Retina (tissue), 1 donor: ENCODE results near the gene NAALADL2.
"Not testable (repeated sequence)": the region's sequence is repeated elsewhere in the genome, so short reads cannot be mapped to it uniquely, and the experiment has no call there.

Experiments used
- DNase-seq: peaks from one replicate; pipeline ENCODE4 v3.0.0-alpha.2; 2016

The NAALADL2 gene

GRCh38 chr3:175149675-175150074, 290.5 kb downstream of the NAALADL2 start:
- no peak for DNase-seq

GRCh38 chr3:175150812-175151401, 291.8 kb downstream of the NAALADL2 start:
- DNase-seq: no peak

DNA sequence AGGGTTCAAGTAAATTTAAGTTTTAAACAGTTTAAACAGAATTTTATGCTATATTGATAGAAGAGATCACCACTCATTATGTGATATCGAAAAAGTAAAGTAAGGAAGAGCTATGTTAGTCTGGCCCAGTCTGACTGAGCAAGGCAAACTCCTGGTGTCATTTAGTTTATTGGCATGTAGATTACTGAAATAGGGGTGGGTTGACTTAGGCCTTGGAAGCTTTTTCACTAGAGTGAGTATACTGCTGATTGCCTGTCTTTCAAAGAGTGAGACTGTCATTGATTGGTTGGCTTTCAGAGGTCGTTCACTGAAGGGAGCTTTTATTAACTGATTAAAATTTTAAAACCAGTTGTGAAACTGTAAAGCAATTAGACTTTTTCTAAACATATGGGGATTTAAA, 294.5 kb downstream of the NAALADL2 start:
- no peak for DNase-seq

- DNase-seq: no peak
Observed at GRCh38 chr3:175155172-175155571, 296.0 kb downstream of the NAALADL2 start.

- DNase-seq: no peak
Observed at GRCh38 chr3:175159202-175159601, 300.1 kb downstream of the NAALADL2 start.

DNA sequence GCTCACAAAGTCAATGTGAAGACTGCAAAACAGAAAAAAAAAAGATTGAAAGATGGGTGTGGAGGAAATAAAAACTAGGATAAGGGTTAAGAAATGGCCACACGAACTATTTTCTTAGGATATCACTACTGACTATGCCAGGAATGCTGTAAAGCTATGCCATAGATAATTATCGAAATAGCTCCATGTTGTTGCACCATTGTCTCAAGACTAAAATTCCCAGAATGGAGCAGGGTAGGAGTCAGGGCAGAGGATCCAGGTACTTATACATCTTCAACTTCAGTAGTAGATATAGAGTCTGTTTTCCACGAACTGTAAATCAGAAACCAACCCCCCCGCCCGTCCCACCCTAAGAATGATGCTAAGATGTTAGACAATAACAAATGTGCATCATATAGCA, 302.2 kb downstream of the NAALADL2 start:
- no peak for DNase-seq

DNA sequence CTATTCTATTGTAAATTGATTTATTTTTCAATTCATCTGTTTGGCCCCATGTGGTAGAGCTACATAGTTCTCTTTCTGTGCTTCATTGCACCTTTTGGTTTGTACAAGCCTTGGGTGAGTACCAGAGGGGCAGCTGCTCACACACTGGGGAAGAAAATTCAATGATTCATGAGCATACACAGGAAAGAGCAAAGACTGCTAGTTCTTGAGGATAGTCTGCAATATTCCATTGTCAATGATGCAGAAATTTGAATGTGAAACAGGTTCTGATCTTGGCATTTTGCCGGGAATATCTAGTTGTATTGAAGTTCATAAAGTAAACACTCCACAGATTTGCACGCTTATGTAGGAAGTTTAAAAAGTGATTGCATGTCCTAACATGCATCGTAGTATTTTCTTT, 304.6 kb downstream of the NAALADL2 start:
- DNase-seq: no peak

GRCh38 chr3:175173117-175173516, 314.0 kb downstream of the NAALADL2 start:
- not testable (repeated sequence) for DNase-seq

DNA sequence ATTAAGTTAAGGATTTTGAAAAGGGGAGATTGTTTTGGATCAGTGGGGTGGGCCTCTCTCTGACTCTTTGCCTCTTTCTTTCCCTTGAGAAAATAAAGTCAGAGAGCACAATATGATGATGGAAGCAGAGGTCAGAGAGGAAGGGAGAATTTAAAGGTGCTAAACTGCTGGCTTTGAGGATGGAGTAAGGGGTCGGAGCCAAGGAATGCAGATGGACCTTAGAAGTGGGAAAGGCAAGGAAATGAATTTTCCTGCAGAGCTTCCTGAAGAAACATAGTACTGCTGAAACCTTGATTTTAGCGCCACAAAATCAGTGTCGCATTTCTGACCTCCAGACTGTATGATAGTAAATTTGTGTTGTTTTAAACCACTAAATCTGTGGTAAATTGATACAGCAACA, 317.4 kb downstream of the NAALADL2 start:
- no peak for DNase-seq

DNA sequence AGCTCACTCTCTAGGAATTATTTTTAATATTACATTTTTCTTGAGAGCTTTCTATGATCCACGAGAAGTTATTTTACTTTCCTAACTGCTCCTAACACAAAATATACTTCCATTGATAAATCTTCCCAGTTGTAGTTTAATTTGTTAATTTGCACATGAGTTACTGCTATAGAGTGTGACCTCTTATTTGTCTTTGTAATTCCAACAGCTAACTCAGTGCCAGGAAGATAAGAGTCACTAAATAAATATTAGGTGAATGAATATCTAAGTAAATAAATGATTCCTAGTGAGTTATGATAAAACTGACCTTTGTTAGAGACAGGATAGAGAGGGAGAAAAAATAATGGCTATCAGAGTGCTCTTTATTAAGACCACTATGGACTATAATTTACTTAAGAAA, 319.9 kb downstream of the NAALADL2 start:
- no peak for DNase-seq

DNA sequence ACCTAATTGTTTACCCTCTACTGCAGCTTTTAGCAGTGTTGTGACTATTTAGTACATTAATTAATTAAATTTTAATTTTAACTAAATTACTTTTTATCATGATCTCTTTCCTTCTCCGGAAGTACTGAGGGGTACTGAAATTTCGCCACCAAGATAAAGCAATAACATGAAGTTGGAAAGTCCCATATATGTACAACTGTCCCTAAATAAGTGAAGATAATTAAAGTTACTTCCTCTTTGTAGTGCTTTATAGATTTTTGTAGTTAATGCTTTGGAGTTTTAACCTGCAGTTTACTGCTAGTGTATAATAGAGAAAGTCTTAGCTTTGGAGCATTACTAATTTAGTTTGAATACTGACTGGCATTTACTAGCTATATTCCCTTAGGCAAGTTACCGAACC, 325.3 kb downstream of the NAALADL2 start:
- no peak for DNase-seq

DNA sequence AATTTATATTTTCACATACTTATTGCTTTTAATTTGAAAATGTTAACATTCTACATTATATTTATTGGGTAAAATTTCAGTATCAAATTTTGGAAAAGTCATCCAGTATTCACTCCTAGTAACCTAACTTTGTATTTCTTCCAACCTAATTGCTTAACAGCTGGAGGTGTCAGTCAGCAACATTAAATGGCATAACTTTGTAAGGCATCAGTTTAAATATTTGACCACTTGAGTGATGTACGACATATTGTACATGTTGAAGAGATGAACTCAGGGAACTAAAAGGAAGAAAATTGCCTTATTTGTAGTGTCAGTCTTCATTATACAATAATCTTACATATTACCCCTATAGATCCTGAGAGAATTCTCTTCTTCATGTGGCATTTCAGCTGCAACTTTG, 326.8 kb downstream of the NAALADL2 start:
- DNase-seq: no peak

GRCh38 chr3:175186511-175186910, 327.4 kb downstream of the NAALADL2 start:
- no peak for DNase-seq

- DNase-seq: no peak
Observed at GRCh38 chr3:175187586-175187985, 328.5 kb downstream of the NAALADL2 start.

- no peak for DNase-seq
Observed at GRCh38 chr3:175192536-175192935, 333.4 kb downstream of the NAALADL2 start.

- DNase-seq: no peak
Observed at GRCh38 chr3:175193815-175194518, 334.8 kb downstream of the NAALADL2 start.

DNA sequence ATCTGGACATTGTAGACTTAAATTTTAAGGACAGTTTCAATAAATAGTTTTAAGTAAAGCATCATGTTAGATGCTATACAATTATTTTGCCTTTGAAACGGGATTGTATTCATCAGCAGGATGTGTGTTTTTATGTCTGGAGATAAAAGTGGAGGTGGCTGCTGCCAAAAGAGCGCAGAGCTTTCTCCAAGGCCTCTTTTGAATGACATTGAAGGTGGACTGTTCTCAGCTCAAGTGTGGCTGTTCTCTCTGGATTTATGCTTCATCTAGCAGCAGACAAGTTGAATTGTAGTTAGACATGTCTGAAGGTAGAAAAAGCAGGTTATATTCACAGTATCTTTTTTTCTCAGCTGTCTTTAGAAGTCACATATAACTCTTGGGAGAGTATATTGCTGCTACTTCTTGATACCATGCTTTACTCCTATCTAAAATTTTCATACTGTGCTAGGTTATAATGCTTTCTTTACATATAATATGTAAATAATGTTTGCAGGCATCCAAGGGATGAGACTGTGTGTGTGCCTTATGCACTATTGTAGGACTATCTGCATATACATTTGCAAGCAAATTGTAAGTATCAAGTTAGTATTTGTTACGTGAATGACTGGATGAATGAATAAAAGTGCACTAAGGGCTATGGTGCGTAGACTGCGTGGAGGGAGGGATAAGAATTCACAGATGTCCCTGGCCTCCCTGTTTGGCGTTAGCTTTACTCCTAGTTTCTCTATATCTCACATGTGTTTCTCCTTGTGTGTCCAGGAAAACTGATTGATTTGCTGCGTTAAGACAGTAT, 340.1 kb downstream of the NAALADL2 start:
- peak; percentile 7 for DNase-seq

- DNase-seq: no peak
Observed at GRCh38 chr3:175199961-175200360, 340.8 kb downstream of the NAALADL2 start.

- DNase-seq: no peak
Observed at GRCh38 chr3:175200391-175201095, 341.4 kb downstream of the NAALADL2 start.

GRCh38 chr3:175207361-175207760, 348.2 kb downstream of the NAALADL2 start:
- no peak for DNase-seq

- no peak for DNase-seq
Observed at GRCh38 chr3:175208326-175208725, 349.2 kb downstream of the NAALADL2 start.

- no peak for DNase-seq
Observed at GRCh38 chr3:175211466-175211865, 352.3 kb downstream of the NAALADL2 start.

- no peak for DNase-seq
Observed at GRCh38 chr3:175212896-175213295, 353.8 kb downstream of the NAALADL2 start.
